ENCODE results near the gene KIF27. TPM values are rescaled to one million over a fixed set of nuclear protein-coding genes. Genes with fewer than 3 reads are reported as not detected.

The KIF27 gene
- total and polyA plus RNA-seq, 2 donors (not counting 1 experiment from before 2014, with no cell fraction given) = 1.00 to 4.8 TPM

GRCh38 chr9:83964973-83965349 is 43.7 kb upstream of the KIF27 start:
- Histone ChIP-seq H4K20me1 (ENCODE audit: control insufficient read depth, extremely low read depth, insufficient read depth, low read length) (no peaks in the 10 kb centered on the region), H3K27me3 (ENCODE audit: control insufficient read depth, insufficient read depth, low read length) (no peaks in the 10 kb centered on the region), H3K4me3 (replicated peaks in 1 of 4; ENCODE audit: control extremely low read depth in 1 of 4, insufficient read depth in 1 of 4, low read depth in 3 of 4, low read length in 4 of 4) (no peak overlapping the region), H2AFZ (ENCODE audit: low read length) (no peak overlapping the region), H3K4me2 (ENCODE audit: extremely low read depth, insufficient read depth, low read length) (no peak overlapping the region), H3K36me3 (ENCODE audit: control insufficient read depth, insufficient read depth, low read length) (peaks cover 3% of the 10 kb centered on the region), H3K4me1 (ENCODE audit: control insufficient read depth, extremely low read depth, insufficient read depth, low read length) (no peaks in the 10 kb centered on the region), H3K9me3 (ENCODE audit: control insufficient read depth, insufficient read depth, low read depth, low read length) (no peaks in the 10 kb centered on the region), H3K79me2 (ENCODE audit: control insufficient read depth, insufficient read depth, low read length) (no peaks in the 10 kb centered on the region), H3K9ac (ENCODE audit: insufficient read depth, low read length) (no peak overlapping the region), H3K27ac (ENCODE audit: insufficient read depth, low read length) (no peak overlapping the region)
- TF ChIP-seq EZH2 (IDR thresholded peaks at IDR 0.05; ENCODE audit: low read length, missing control alignments) = no peak
- TF ChIP-seq CTCF (conservative IDR thresholded peaks at IDR 0.05 in 1 of 2, IDR thresholded peaks at IDR 0.05 in 1 of 2; ENCODE audit: low read depth in 1 of 2, low read length in 2 of 2) = no peak
- DNase-seq (ENCODE audit: low read depth in 2 of 2) = peak in 1 of 2 donors; percentile 50

- Histone ChIP-seq H3K9ac (ENCODE audit: insufficient read depth, low read length) (no peak overlapping the region), H3K27ac (ENCODE audit: insufficient read depth, low read length) (no peak overlapping the region), H4K20me1 (ENCODE audit: control insufficient read depth, extremely low read depth, insufficient read depth, low read length) (no peaks in the 10 kb centered on the region), H3K79me2 (ENCODE audit: control insufficient read depth, insufficient read depth, low read length) (no peaks in the 10 kb centered on the region), H3K36me3 (ENCODE audit: control insufficient read depth, insufficient read depth, low read length) (peaks cover 3% of the 10 kb centered on the region), H3K9me3 (ENCODE audit: control insufficient read depth, insufficient read depth, low read depth, low read length) (no peaks in the 10 kb centered on the region), H2AFZ (ENCODE audit: low read length) (no peak overlapping the region), H3K4me1 (ENCODE audit: control insufficient read depth, extremely low read depth, insufficient read depth, low read length) (peaks cover 5% of the 10 kb centered on the region), H3K27me3 (ENCODE audit: control insufficient read depth, insufficient read depth, low read length) (no peaks in the 10 kb centered on the region), H3K4me3 (replicated peaks in 1 of 4; ENCODE audit: control extremely low read depth in 1 of 4, insufficient read depth in 1 of 4, low read depth in 3 of 4, low read length in 4 of 4) (no peak overlapping the region), H3K4me2 (ENCODE audit: extremely low read depth, insufficient read depth, low read length) (no peak overlapping the region)
- no peak for TF ChIP-seq CTCF (conservative IDR thresholded peaks at IDR 0.05 in 1 of 2, IDR thresholded peaks at IDR 0.05 in 1 of 2; ENCODE audit: low read depth in 1 of 2, low read length in 2 of 2)
- no peak for TF ChIP-seq EZH2 (IDR thresholded peaks at IDR 0.05; ENCODE audit: low read length, missing control alignments)
- DNase-seq (ENCODE audit: low read depth in 2 of 2) = no peak
These were observed 40.9 kb upstream of the KIF27 start for GRCh38 chr9:83962165-83962564.

- H3K79me2 ChIP-seq (ENCODE audit: control insufficient read depth, insufficient read depth, low read length) = no peaks in the 10 kb centered on the region
- no peaks in the 10 kb centered on the region for H3K9me3 ChIP-seq (ENCODE audit: control insufficient read depth, insufficient read depth, low read depth, low read length)
- no peak overlapping the region for H3K4me2 ChIP-seq (ENCODE audit: extremely low read depth, insufficient read depth, low read length)
- no peak overlapping the region for H2AFZ ChIP-seq (ENCODE audit: low read length)
- no peaks in the 10 kb centered on the region for H4K20me1 ChIP-seq (ENCODE audit: control insufficient read depth, extremely low read depth, insufficient read depth, low read length)
- no peaks in the 10 kb centered on the region for H3K36me3 ChIP-seq (ENCODE audit: control insufficient read depth, insufficient read depth, low read length)
- no peak overlapping the region for H3K4me3 ChIP-seq (replicated peaks in 1 of 4; ENCODE audit: control extremely low read depth in 1 of 4, insufficient read depth in 1 of 4, low read depth in 3 of 4, low read length in 4 of 4)
- no peak for DNase-seq (ENCODE audit: low read depth in 2 of 2)
- no peak overlapping the region for H3K27ac ChIP-seq (ENCODE audit: insufficient read depth, low read length)
- H3K4me1 ChIP-seq (ENCODE audit: control insufficient read depth, extremely low read depth, insufficient read depth, low read length) = peaks cover 7% of the 10 kb centered on the region
- H3K9ac ChIP-seq (ENCODE audit: insufficient read depth, low read length) = no peak overlapping the region
- H3K27me3 ChIP-seq (ENCODE audit: control insufficient read depth, insufficient read depth, low read length) = no peaks in the 10 kb centered on the region
- TF ChIP-seq EZH2 (IDR thresholded peaks at IDR 0.05; ENCODE audit: low read length, missing control alignments) (no peak), CTCF (conservative IDR thresholded peaks at IDR 0.05 in 1 of 2, IDR thresholded peaks at IDR 0.05 in 1 of 2; ENCODE audit: low read depth in 1 of 2, low read length in 2 of 2) (no peak)
These were observed 39.8 kb upstream of the KIF27 start for GRCh38 chr9:83960991-83961390.
